Upper lobe of left lung (tissue), 4 donors: Measurements from ENCODE around the gene TCL1B.

Source experiments
- CTCF ChIP-seq, 6 experiments: fragments of 450-650 bp in 4 of 6; fragments of 200-600 bp in 2 of 6; sonication (generic) in 2 of 6; IDR thresholded peaks; one replicate each; pipeline ENCODE4 v1.5.1; 2016 to 2019; ENCODE audit warnings: antibody characterized with exemption in 6 of 6
- POLR2A ChIP-seq, 4 donors: fragments of 450-650 bp; IDR thresholded peaks; one replicate each; pipeline ENCODE4 v1.5.1; 2016 to 2017; ENCODE audit warnings: antibody characterized with exemption in 4 of 4, mild to moderate bottlenecking in 2 of 4

DNA sequence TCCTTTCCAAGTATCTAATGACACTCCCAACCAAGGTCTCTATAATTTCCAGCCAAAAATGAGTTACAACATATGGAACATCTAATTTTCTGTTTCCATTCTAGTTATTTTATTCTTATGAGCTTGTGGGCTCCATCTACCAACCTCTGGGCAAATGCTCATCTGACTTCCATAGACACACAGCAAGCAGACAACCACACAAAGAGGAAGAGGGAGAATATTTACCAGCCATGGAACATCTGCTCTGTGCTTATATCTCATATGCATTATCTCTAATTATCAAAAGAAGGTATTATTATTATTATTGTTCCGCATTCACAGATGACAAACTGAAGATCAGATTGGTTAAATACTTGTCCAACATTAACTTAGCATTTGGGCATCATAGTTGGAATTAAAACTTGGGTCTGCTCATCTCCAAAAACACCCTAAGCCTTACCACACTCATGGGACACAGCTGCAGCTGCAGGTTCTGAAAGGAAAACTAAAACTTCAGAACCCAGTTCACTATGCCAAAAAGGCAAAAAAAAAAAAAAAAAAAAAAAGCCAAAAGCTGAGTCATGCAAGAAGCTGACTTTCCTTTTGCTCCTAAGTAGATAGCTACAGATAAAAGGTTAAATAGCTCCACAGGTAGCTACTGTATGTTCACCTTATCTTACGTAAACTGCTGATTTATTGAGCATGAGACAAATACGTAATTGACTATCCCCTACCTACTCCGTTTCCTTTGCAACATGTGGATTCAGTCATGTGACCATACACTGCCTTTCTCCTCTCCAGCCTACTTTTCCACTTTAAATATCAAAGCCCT lies 23.6 kb upstream of the TCL1B start:
- no peak for TF ChIP-seq POLR2A (IDR thresholded peaks at IDR 0.05)
- TF ChIP-seq CTCF (IDR thresholded peaks at IDR 0.05): no peak
